SU-DHL-6 (cell line): Measurements from ENCODE around the gene ZNF609.

Source experiments
- H2AFZ ChIP-seq: fragments of 200-600 bp; sonication (generic); 2 replicates; pipeline ENCODE4 v1.6.1; 2014; ENCODE audit warnings: low read depth, mild to moderate bottlenecking, moderate library complexity, mixed read lengths, antibody characterized with exemption, low read length; ENCODE audit not compliant: severe bottlenecking
- H3F3A ChIP-seq: fragments of 200-600 bp; shearing (Covaris generic); 2 replicates; pipeline ENCODE4 v1.6.0; 2016; ENCODE audit warnings: antibody characterized with exemption, mild to moderate bottlenecking; ENCODE audit not compliant: insufficient read depth
- H3K27ac ChIP-seq: fragments of 200-600 bp; sonication (generic); 2 replicates; pipeline ENCODE4 v1.5.1; 2016; ENCODE audit warnings: low read depth, mild to moderate bottlenecking, low read length, moderate library complexity, mixed read lengths
- H3K27me3 ChIP-seq: fragments of 200-600 bp; sonication (generic), shearing (Covaris generic); 2 replicates; pipeline ENCODE4 v1.6.0; 2014; ENCODE audit warnings: mild to moderate bottlenecking, low read length
- H3K36me3 ChIP-seq: fragments of 200-600 bp; sonication (generic); 2 replicates; pipeline ENCODE4 v1.6.1; 2014; ENCODE audit warnings: mild to moderate bottlenecking, low read length, mixed read lengths
- H3K4me2 ChIP-seq: fragments of 300-600, 200-600 bp; shearing (Covaris generic), sonication (generic); 2 replicates; pipeline ENCODE4 v1.6.0; 2014; ENCODE audit warnings: low read length, low read depth, mild to moderate bottlenecking; ENCODE audit not compliant: poor library complexity, severe bottlenecking
- H3K4me3 ChIP-seq: fragments of 200-600 bp; sonication (generic); 2 replicates; pipeline ENCODE4 v1.5.1; 2014; ENCODE audit warnings: antibody characterized with exemption, low read length, mild to moderate bottlenecking, mixed read lengths; ENCODE audit not compliant: insufficient read depth, poor library complexity, severe bottlenecking
- H3K79me2 ChIP-seq: fragments of 200-600 bp; sonication (generic); 2 replicates; pipeline ENCODE4 v1.6.1; 2014; ENCODE audit warnings: mild to moderate bottlenecking, low read length, moderate library complexity; ENCODE audit not compliant: insufficient read depth
- H3K9ac ChIP-seq: fragments of 200-600 bp; sonication (generic); 2 replicates; pipeline ENCODE4 v1.7.0; 2014; ENCODE audit warnings: mild to moderate bottlenecking, low read length
- H3K9me2 ChIP-seq: fragments of 200-600 bp; sonication (generic); replicated peaks from 2 replicates; pipeline ENCODE4 v1.6.1; 2014; ENCODE audit warnings: low read length; ENCODE audit not compliant: insufficient read depth
- H3K9me3 ChIP-seq: fragments of 200-600 bp; sonication (generic); 2 replicates; pipeline ENCODE4 v1.6.1; 2014; ENCODE audit warnings: low read length, mixed read lengths; ENCODE audit not compliant: insufficient read depth
- H4K20me1 ChIP-seq: fragments of 200-600 bp; sonication (generic); 2 replicates; pipeline ENCODE4 v1.6.1; 2014; ENCODE audit warnings: low read depth, mild to moderate bottlenecking, antibody characterized with exemption, low read length, moderate library complexity, mixed read lengths
- EZH2phosphoT487 ChIP-seq: fragments of 200-600 bp; sonication (generic), shearing (Covaris generic); conservative IDR thresholded peaks from 2 replicates; pipeline ENCODE4 v1.6.1; 2018; ENCODE audit warnings: mild to moderate bottlenecking, antibody characterized with exemption, low read length, moderate library complexity, mixed read lengths
- TF ChIP-seq, protein P1 (sequence below): fragments of 200-600 bp; sonication (generic); IDR thresholded peaks from one replicate; pipeline ENCODE4 v1.5.1; 2017; ENCODE audit warnings: antibody characterized with exemption, mild to moderate bottlenecking, low read length, moderate library complexity; ENCODE audit not compliant: insufficient read depth, poor library complexity, severe bottlenecking

ZNF609 gene

DNA sequence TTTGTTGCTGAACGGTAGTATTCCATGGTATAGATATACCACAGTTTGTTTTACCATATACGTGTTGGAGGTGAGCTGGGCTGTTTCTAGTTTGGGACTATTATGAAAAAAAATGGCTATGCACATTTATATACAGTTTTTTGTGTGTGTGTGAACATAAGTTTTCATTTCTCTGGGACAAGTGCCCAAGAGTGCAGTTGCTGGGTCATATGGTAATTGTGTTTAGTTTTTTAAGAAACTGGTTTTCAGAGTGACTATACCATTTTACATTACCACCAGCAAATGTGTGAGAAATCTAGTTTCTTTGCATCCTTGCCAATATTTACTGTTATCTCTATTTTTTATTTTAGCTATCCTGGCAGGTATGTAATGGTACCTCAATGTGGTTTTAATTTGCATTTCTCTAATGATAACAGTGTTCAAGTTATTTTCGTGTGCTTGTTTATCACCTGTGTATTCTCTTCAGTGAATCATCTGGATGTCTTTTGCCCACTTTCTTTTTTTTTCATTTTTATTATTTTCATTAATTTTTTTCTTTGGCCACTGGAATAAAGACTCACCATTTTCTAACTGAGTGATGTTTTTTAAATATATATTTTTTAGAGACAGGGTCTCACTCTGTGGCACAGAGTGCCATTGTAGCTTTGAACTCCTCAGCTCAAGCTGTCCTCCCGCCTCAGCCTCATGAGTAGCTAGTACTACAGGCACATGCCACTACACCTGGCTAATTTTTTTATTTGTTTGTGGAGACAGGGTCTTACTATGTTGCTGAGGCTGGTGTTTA is 75.3 kb downstream of the ZNF609 start:
- no peak overlapping the region for H2AFZ ChIP-seq
- H3F3A ChIP-seq, result no peaks in the 10 kb centered on the region
- no peaks in the 10 kb centered on the region for H3K9me3 ChIP-seq
- H3K27ac ChIP-seq, result peak overlapping the region; percentile 20; the same call in 1 of the 2 replicates
- no peak for TF ChIP-seq EZH2phosphoT487
- TF ChIP-seq, protein P1, sequence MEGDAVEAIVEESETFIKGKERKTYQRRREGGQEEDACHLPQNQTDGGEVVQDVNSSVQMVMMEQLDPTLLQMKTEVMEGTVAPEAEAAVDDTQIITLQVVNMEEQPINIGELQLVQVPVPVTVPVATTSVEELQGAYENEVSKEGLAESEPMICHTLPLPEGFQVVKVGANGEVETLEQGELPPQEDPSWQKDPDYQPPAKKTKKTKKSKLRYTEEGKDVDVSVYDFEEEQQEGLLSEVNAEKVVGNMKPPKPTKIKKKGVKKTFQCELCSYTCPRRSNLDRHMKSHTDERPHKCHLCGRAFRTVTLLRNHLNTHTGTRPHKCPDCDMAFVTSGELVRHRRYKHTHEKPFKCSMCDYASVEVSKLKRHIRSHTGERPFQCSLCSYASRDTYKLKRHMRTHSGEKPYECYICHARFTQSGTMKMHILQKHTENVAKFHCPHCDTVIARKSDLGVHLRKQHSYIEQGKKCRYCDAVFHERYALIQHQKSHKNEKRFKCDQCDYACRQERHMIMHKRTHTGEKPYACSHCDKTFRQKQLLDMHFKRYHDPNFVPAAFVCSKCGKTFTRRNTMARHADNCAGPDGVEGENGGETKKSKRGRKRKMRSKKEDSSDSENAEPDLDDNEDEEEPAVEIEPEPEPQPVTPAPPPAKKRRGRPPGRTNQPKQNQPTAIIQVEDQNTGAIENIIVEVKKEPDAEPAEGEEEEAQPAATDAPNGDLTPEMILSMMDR, result no peak
- H3K79me2 ChIP-seq, result peaks cover 56% of the 10 kb centered on the region
- no peak overlapping the region for H3K9ac ChIP-seq
- no peak overlapping the region for H3K4me3 ChIP-seq
- H3K4me2 ChIP-seq, result peak overlapping the region; percentile 27
- no peaks in the 10 kb centered on the region for H3K36me3 ChIP-seq
- H3K9me2 ChIP-seq, result no peaks in the 10 kb centered on the region
- H3K27me3 ChIP-seq, result no peaks in the 10 kb centered on the region
- H4K20me1 ChIP-seq, result no peaks in the 10 kb centered on the region

DNA sequence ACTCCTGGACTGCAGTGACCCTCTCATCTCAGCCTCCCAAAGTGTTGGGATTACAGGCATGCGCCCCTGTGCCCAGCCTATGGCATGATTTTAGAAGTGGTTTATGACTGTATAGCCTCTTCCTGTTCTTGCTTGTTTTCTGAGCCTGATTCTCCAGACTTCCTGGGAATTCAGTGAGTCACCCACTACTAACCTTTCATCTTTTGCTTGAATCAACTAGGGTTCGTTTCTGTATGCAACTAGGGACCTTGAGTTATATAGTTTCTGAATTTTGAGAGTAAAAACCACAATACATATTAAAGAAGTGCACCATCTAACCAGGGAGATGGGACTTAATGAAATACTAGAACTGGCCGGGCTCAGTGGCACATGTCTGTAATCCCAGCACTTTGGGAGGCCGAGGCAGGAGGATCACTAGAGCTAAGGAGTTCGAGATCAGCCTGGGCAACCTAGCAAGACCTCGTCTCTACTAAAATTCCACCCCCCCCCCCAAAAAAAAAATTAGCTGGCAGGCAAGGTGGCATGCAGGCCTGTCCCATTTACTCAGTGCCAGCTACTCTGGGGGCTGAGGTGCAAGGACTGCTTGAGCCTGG is 76.0 kb downstream of the ZNF609 start:
- H3K27ac ChIP-seq, result peak overlapping the region; percentile 20; the same call in 1 of the 2 replicates

DNA sequence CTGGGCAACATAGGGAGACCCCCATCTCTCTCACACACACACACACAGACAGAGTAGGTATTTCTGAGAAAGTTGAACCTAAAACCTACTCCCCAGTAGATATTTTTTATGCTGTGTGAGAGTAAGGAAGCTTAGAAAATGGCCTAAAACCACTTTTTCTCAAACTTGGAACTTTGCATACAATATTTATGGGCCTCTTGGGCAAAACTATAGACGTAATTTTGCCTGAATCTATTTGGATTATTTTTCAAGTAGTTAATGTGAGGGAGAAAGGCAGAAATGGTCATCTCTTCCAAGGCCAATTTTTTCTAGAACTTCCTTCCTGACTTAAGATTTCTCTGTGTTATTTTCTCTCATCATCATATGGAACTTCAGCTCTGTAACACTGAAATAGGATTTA is 81.7 kb downstream of the ZNF609 start:
- no peak overlapping the region for H3K4me2 ChIP-seq
- H3K9me2 ChIP-seq, result no peaks in the 10 kb centered on the region
- H3K9me3 ChIP-seq, result no peaks in the 10 kb centered on the region
- no peak overlapping the region for H3K4me3 ChIP-seq
- H3K9ac ChIP-seq, result no peak overlapping the region
- no peak overlapping the region for H2AFZ ChIP-seq
- no peaks in the 10 kb centered on the region for H3K27me3 ChIP-seq
- H4K20me1 ChIP-seq, result no peaks in the 10 kb centered on the region
- H3K27ac ChIP-seq, result no peak overlapping the region
- H3K36me3 ChIP-seq, result no peaks in the 10 kb centered on the region
- no peaks in the 10 kb centered on the region; the same call in 1 of the 2 replicates for H3F3A ChIP-seq
- no peak for TF ChIP-seq EZH2phosphoT487
- TF ChIP-seq, protein P1, result no peak
- peaks cover 28% of the 10 kb centered on the region for H3K79me2 ChIP-seq

More for the DNA sequence above, 76.0 kb downstream of the ZNF609 start:
- peak overlapping the region; percentile 27 for H3K4me2 ChIP-seq
- TF ChIP-seq, protein P1, result no peak
- no peak for TF ChIP-seq EZH2phosphoT487
- H3K4me3 ChIP-seq, result no peak overlapping the region
- no peaks in the 10 kb centered on the region for H3K27me3 ChIP-seq
- H3K9ac ChIP-seq, result no peak overlapping the region
- H2AFZ ChIP-seq, result no peak overlapping the region
- H3K36me3 ChIP-seq, result no peaks in the 10 kb centered on the region
- H3K9me3 ChIP-seq, result no peaks in the 10 kb centered on the region
- H3K9me2 ChIP-seq, result no peaks in the 10 kb centered on the region
- no peaks in the 10 kb centered on the region for H4K20me1 ChIP-seq
- no peaks in the 10 kb centered on the region for H3F3A ChIP-seq
- peaks cover 55% of the 10 kb centered on the region for H3K79me2 ChIP-seq
